Activated CD8-positive, alpha-beta memory T cell treated with anti-CD3 and anti-CD28 coated beads for 4 hours (primary cell): ENCODE measurements around the gene TMEM170A.
"Not testable (repeated sequence)": the region's sequence is repeated elsewhere in the genome, so short reads cannot be mapped to it uniquely, and the experiment has no call there.

Experiments
- DNase-seq, 2 donors: peaks; one replicate each; pipeline ENCODE4 v3.0.0-alpha.2; 2020; ENCODE audit warnings: low read depth in 2 of 2

Gene TMEM170A

GRCh38 chr16:75464122-75464918 lies at the start of gene TMEM170A:
Gene TMEM170A (minus strand): TSS chr16:75464689. CDS start chr16:75464600, 89 bp downstream.
- DNase-seq: peak; percentile 94 to 97

- no peak for DNase-seq
These were observed 42.1 kb upstream of the TMEM170A start for GRCh38 chr16:75506574-75506973.

GRCh38 chr16:75506107-75506506 lies 41.6 kb upstream of the TMEM170A start:
- DNase-seq: no peak

GRCh38 chr16:75503801-75504200 lies 39.3 kb upstream of the TMEM170A start:
- DNase-seq: no peak

GRCh38 chr16:75502916-75503605 lies 38.6 kb upstream of the TMEM170A start:
- DNase-seq: no peak

GRCh38 chr16:75501820-75502219 lies 37.3 kb upstream of the TMEM170A start:
- not testable (repeated sequence) for DNase-seq

- DNase-seq: no peak
These were observed 36.9 kb upstream of the TMEM170A start for GRCh38 chr16:75501359-75501758.

- not testable (repeated sequence) for DNase-seq
These were observed 34.3 kb upstream of the TMEM170A start for GRCh38 chr16:75498605-75499322.

- DNase-seq: no peak
These were observed 33.1 kb upstream of the TMEM170A start for GRCh38 chr16:75497558-75497957.

GRCh38 chr16:75495076-75495674 lies 30.7 kb upstream of the TMEM170A start, which contains the start of gene CHST6:
Gene CHST6 (minus strand): TSS chr16:75495441. CDS start chr16:75479828, 15,613 bp downstream.
- DNase-seq: no peak

GRCh38 chr16:75494661-75495075 lies 30.2 kb upstream of the TMEM170A start:
- no peak for DNase-seq

GRCh38 chr16:75494184-75494583 lies 29.7 kb upstream of the TMEM170A start:
- no peak for DNase-seq

- no peak for DNase-seq
These were observed 27.4 kb upstream of the TMEM170A start for GRCh38 chr16:75491876-75492275.

- no peak for DNase-seq
These were observed 23.8 kb upstream of the TMEM170A start for GRCh38 chr16:75488322-75488721.

GRCh38 chr16:75486676-75487313 lies 22.3 kb upstream of the TMEM170A start:
- no peak for DNase-seq

- no peak for DNase-seq
These were observed 21.7 kb upstream of the TMEM170A start for GRCh38 chr16:75486014-75486675.

- DNase-seq: no peak
These were observed 20.9 kb upstream of the TMEM170A start for GRCh38 chr16:75485230-75486013.

- DNase-seq: no peak
These were observed 18.7 kb upstream of the TMEM170A start for GRCh38 chr16:75483222-75483621.

GRCh38 chr16:75482434-75483205 lies 18.1 kb upstream of the TMEM170A start:
- DNase-seq: no peak
